ENCODE measurements around the gene OR6X1. TPM values are rescaled to one million over a fixed set of nuclear protein-coding genes. Genes with fewer than 3 reads are reported as not detected.

Gene OR6X1
- total and polyA plus RNA-seq, 7 donors, result not detected

- DNase-seq, result no peak
- Histone ChIP-seq H3K4me1 (no peaks in the 10 kb centered on the region), H3K27me3 (ENCODE audit: insufficient read depth in 3 of 3, low read length in 2 of 3) (no peaks in the 10 kb centered on the region), H3K4me3 (no peak overlapping the region), H3K27ac (no peak overlapping the region), H3K36me3 (ENCODE audit: insufficient read depth in 1 of 2, low read depth in 1 of 2) (no peaks in the 10 kb centered on the region), H3K9me3 (no peaks in the 10 kb centered on the region)
- ATAC-seq, result no peak
- TF ChIP-seq CTCF (IDR thresholded peaks at IDR 0.05), result no peak
- WGBS, 3 donors, result 36 to 68% (median 49%) methylated on average over 1 of the region's 1 CpG
- intact Hi-C loops (cut with DNase I), result no loop called here
Observed at GRCh38 chr11:123783536-123783935, 29.2 kb upstream of the OR6X1 start.

GRCh38 chr11:123778511-123778910, 24.2 kb upstream of the OR6X1 start:
- DNase-seq, result no peak
- Histone ChIP-seq H3K9me3 (no peaks in the 10 kb centered on the region), H3K27ac (no peak overlapping the region), H3K4me3 (no peak overlapping the region), H3K4me1 (no peaks in the 10 kb centered on the region), H3K27me3 (ENCODE audit: insufficient read depth in 3 of 3, low read length in 2 of 3) (no peaks in the 10 kb centered on the region), H3K36me3 (ENCODE audit: insufficient read depth in 1 of 2, low read depth in 1 of 2) (no peaks in the 10 kb centered on the region)
- WGBS, 3 donors, result 13 to 30% (median 24%) methylated on average over 1 of the region's 1 CpG
- intact Hi-C loops (cut with DNase I), result no loop called here
- ATAC-seq, result no peak
- TF ChIP-seq CTCF (IDR thresholded peaks at IDR 0.05), result no peak

GRCh38 chr11:123775715-123776549, 21.6 kb upstream of the OR6X1 start:
- H3K27me3 ChIP-seq (ENCODE audit: insufficient read depth in 3 of 3, low read length in 2 of 3), result no peaks in the 10 kb centered on the region
- ATAC-seq, result no peak
- 48 to 49% (median 48%) methylated on average over 4 of the region's 4 CpGs for WGBS, 3 donors

GRCh38 chr11:123775289-123775688, 21.0 kb upstream of the OR6X1 start:
- H3K9me3 ChIP-seq, result no peaks in the 10 kb centered on the region
- TF ChIP-seq CTCF (IDR thresholded peaks at IDR 0.05), result no peak
- ATAC-seq (no peak), DNase-seq (no peak)
- H3K27ac ChIP-seq, result no peak overlapping the region
- no peaks in the 10 kb centered on the region for H3K4me1 ChIP-seq
- WGBS, 3 donors, result 32 to 53% (median 48%) methylated on average over 1 of the region's 1 CpG
- intact Hi-C loops (cut with DNase I), result no loop called here
- H3K4me3 ChIP-seq, result no peak overlapping the region
- H3K27me3 ChIP-seq (ENCODE audit: insufficient read depth in 3 of 3, low read length in 2 of 3), result no peaks in the 10 kb centered on the region
- no peaks in the 10 kb centered on the region for H3K36me3 ChIP-seq (ENCODE audit: insufficient read depth in 1 of 2, low read depth in 1 of 2)

More at GRCh38 chr11:123775715-123776549, 21.6 kb upstream of the OR6X1 start:
- H3K4me3 ChIP-seq, result no peak overlapping the region
- no peaks in the 10 kb centered on the region for H3K9me3 ChIP-seq
- intact Hi-C loops (cut with DNase I), result no loop called here
- no peak overlapping the region for H3K27ac ChIP-seq
- DNase-seq, result no peak
- no peak for TF ChIP-seq CTCF (IDR thresholded peaks at IDR 0.05)
- no peaks in the 10 kb centered on the region for H3K4me1 ChIP-seq
- no peaks in the 10 kb centered on the region for H3K36me3 ChIP-seq (ENCODE audit: insufficient read depth in 1 of 2, low read depth in 1 of 2)

GRCh38 chr11:123773959-123774358, 19.6 kb upstream of the OR6X1 start:
- intact Hi-C loops (cut with DNase I), result no loop called here
- Histone ChIP-seq H3K4me1 (no peaks in the 10 kb centered on the region), H3K36me3 (ENCODE audit: insufficient read depth in 1 of 2, low read depth in 1 of 2) (no peaks in the 10 kb centered on the region), H3K27me3 (ENCODE audit: insufficient read depth in 3 of 3, low read length in 2 of 3) (no peaks in the 10 kb centered on the region), H3K4me3 (no peak overlapping the region), H3K27ac (no peak overlapping the region), H3K9me3 (no peaks in the 10 kb centered on the region)
- DNase-seq, result no peak
- 88 to 97% (median 96%) methylated on average over 1 of the region's 1 CpG for WGBS, 3 donors
- no peak for TF ChIP-seq CTCF (IDR thresholded peaks at IDR 0.05)
- ATAC-seq, result no peak
